Limb (tissue), 2 donors: ENCODE data around the gene INTS11.

Experiments used
- DNase-seq, 2 donors: peaks; one replicate each; pipeline ENCODE4 v3.0.0-alpha.2; 2016; ENCODE audit errors: extremely low spot score in 2 of 2

Gene INTS11

DNA sequence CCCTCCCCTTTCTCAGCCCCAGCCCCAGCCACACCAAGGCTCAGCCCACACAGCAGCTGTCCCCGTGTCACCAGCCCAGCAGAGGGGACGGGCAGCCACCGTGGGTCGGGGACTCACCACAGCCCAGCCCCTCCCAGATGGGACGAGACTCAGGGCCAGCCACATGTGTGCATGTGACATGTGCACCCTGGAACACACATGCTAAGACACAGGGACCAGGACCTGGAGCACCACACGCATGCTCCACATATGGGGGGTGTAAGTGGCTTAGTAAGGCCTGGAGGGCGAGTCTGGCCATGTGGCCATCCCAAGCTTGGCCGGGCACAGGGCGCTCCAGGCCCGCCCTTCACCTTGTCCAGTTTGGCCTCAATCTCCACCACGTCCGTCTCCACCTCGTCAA, 20.7 kb downstream of the INTS11 start:
- DNase-seq, result no peak

GRCh38 chr1:1302951-1303509, 21.4 kb downstream of the INTS11 start:
- DNase-seq, result no peak

DNA sequence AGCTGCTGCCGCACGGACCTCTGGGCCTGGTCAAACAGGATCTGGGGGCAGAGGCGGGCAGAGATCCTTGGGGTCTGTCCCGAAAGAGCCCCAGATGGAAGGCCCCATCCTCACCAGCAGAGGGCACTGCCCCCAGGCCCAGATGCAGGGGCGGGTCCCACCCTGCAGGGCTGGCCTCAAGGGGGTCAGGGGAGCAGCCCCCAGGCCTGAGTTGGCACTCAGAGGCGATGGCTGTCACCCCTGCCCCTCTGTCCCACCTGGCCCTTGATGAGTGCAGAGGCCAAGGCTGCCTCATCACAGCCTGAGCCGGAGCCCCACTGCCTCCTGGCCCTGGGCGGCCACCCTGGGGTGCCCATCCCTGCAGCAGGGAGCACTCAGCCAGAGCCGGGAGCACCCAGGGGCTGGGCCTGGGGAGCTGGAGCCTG, 22.4 kb downstream of the INTS11 start:
- DNase-seq, result no peak

- no peak for DNase-seq
Measured at GRCh38 chr1:1300352-1300739, 24.1 kb downstream of the INTS11 start.

DNA sequence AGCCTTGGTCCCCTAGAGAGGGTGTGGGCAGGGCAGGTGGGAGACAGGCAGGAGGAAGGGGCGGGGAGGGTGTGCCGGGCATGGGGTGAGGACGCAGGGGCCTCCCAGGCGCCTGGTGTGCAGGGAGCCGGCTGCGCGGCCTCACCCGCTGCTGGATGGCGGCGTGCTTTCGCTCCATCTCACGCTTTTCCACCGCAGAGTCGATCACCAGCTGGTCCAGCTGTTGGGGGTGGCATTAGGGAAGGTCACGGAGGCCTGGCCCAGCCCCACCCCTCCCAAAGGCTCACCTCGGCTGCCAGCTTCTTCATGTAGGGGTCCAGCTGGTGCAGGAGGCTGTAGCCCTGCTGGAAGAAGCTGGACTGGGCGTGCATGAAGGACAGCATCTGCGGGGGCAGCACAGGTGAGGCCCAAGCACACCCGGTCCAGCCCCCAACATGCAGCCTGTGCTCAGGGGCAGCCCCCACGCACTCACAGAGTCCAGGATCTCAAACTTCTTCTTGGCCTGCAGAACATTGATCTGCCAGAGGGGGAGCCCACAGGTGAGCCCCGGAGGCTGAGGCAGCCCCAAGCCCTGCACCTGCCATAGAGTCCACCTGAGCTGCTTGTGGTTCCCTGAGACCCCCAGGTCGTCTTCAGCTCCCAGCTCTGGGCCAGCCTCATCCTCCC, 24.6 kb downstream of the INTS11 start:
- DNase-seq, result no peak

GRCh38 chr1:1298861-1299685, 25.4 kb downstream of the INTS11 start:
- peak in 1 of 2 donors; percentile 81 for DNase-seq

GRCh38 chr1:1297802-1298424, 26.5 kb downstream of the INTS11 start:
- DNase-seq, result no peak

GRCh38 chr1:1296070-1297061, 28.1 kb downstream of the INTS11 start:
- DNase-seq, result no peak

DNA sequence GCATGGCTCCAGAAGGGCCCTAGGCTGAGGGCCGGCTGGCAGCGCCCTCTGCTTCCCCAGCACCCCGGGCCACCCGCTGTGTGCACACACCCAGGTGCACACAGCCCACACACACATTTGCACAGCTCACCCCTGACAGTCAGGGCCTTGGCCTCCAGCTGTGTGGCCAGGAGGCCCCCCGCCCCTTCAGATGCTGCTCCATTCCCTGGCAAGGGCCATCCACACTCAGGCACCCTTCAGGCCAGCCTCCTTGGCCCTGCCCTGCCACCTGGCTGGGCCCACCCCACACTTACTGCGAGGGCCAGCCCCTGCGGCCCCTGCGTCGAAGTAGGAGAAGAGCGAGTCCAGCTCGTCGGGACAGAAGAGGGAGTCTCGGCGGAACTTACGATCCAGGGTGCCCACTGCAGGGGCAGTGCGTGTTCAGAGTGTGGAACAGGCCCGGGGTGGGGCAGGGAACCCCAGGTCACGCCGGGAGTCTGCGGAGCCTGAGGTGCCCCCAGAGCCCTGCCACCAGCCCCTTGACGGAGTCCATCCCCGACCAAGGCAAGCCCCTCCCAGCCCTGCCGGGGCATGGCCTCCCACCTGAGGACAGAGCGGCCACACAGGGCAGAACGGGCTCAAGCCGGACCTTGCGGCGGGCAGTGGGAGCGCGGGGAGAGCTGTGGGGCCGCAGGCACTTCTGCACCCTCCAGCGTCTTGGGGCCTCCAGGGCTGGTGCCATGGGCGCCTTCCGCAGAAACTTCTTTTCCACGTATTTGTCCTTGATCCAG, 29.1 kb downstream of the INTS11 start:
- no peak for DNase-seq

GRCh38 chr1:1294250-1294890, 30.1 kb downstream of the INTS11 start:
- DNase-seq, result no peak

GRCh38 chr1:1293263-1294249, 30.9 kb downstream of the INTS11 start:
- no peak for DNase-seq

- DNase-seq, result no peak
Measured at GRCh38 chr1:1292851-1293250, 31.6 kb downstream of the INTS11 start.

GRCh38 chr1:1292442-1292779, 32.0 kb downstream of the INTS11 start:
- no peak for DNase-seq

DNA sequence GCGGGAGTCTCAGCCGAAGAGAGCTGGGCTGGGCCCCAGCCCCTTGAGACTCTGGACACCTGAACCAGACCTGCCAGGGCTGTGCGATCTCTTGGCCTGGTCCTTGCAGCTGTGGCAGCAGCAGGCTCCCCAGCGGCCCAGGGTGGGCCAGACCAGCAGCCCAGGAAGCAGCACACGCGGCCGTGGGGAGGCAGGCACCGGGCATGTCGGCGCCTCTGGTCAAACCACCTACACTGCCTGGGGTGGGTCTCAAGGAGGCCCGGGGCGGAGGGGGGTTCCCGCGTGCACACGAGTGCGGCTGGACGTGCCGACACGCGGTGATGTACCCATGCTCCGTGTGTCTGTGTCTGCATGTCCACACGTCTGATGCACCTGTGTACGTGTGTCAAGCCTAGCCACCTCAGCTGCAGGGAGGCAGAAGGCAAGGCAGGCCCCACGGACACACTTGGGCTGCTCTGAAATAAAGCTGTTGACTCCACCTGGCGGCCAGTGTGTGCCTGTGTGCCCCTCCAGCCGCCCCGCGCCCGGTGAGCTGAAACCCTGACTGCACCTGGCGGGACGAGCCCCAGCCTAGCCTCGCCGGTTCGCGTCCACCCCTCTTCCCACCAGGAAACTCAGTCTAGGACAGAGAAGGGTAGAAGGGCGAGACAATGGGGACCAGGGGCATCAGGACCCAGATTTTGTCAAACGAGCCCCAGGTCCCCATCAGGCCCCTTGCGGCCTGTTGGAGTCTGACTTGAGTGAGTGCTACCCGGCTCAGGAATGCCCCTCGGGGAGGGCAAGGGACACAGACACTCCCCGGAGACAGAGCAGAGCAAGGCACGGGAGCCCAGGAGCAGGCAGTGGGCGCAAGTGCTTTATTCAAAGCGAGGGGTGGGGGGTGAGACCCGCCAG, 32.7 kb downstream of the INTS11 start:
- peak; percentile 50 to 82 for DNase-seq

GRCh38 chr1:1291023-1291528, 33.4 kb downstream of the INTS11 start:
- no peak for DNase-seq

- peak in 1 of 2 donors; percentile 73 for DNase-seq
Measured at GRCh38 chr1:1290238-1290731, 34.2 kb downstream of the INTS11 start.
